MCF 10A (cell line): Measurements from ENCODE around the gene HSPBP1. TPM values are rescaled to one million over a fixed set of nuclear protein-coding genes. Genes with fewer than 3 reads are reported as not detected.

Experiments used
- BruUV-seq: library from RNA; stranded (reverse); fragments of 400-500 nt; replicated peaks from 2 replicates; lab custom pipeline; 2021; lab: Mats Ljungman, UMichigan
- CTCF ChIA-PET: fragments of 300-600 bp; sonication (Branson Sonifier 250); formaldehyde crosslinking; extraction: SDS; loops from one replicate; lab custom pipeline; 2021; ENCODE audit warnings: antibody characterized with exemption, inconsistent platforms; lab: Yijun Ruan, JAX
- POLR2A ChIA-PET: fragments of 300-600, 350-650 bp; sonication (Branson Sonifier 250); formaldehyde crosslinking; extraction: SDS; loops from one replicate; lab custom pipeline; 2020; ENCODE audit warnings: antibody characterized with exemption, inconsistent platforms; lab: Yijun Ruan, JAX
- DNase-seq: peaks from one replicate; pipeline ENCODE4 v3.0.0-alpha.2; 2018; ENCODE audit not compliant: unreplicated experiment
- H3K27ac Mint-ChIP-seq: one replicate; pipeline ENCODE4 v1.8.0; 2022; ENCODE audit warnings: mild to moderate bottlenecking, low read depth, mixed read lengths; ENCODE audit not compliant: unreplicated experiment
- H3K27me3 Mint-ChIP-seq: one replicate; pipeline ENCODE4 v1.8.0; 2022; ENCODE audit warnings: mixed read lengths; ENCODE audit not compliant: insufficient read depth, unreplicated experiment
- H3K36me3 Mint-ChIP-seq: one replicate; pipeline ENCODE4 v1.8.0; 2022; ENCODE audit warnings: mild to moderate bottlenecking, moderate library complexity, mixed read lengths; ENCODE audit not compliant: insufficient read depth, unreplicated experiment
- H3K4me1 Mint-ChIP-seq: one replicate; pipeline ENCODE4 v1.8.0; 2022; ENCODE audit warnings: mixed read lengths; ENCODE audit not compliant: insufficient read depth, unreplicated experiment
- H3K4me3 Mint-ChIP-seq: one replicate; pipeline ENCODE4 v1.8.0; 2022; ENCODE audit warnings: mild to moderate bottlenecking, moderate library complexity, mixed read lengths; ENCODE audit not compliant: unreplicated experiment
- H3K9me3 Mint-ChIP-seq: one replicate; pipeline ENCODE4 v1.8.0; 2022; ENCODE audit warnings: mixed read lengths; ENCODE audit not compliant: unreplicated experiment
- CTCF ChIP-seq: fragments of 200-600 bp; IDR thresholded peaks from one replicate; pipeline ENCODE4 v1.8.0; 2022; ENCODE audit warnings: antibody characterized with exemption, mild to moderate bottlenecking; ENCODE audit not compliant: unreplicated experiment
- intact Hi-C: fragments of 100-400 bp; cut with micrococcal nuclease; formaldehyde crosslinking; loops from 2 replicates; pipeline ENCODE4 v1.14.1; 2022
- total RNA-seq: library from RNA; stranded (reverse); gene quantifications from 2 replicates; pipeline ENCODE4 v1.2.3, GENCODE V29; 2022

Gene HSPBP1
- total RNA-seq, 1 experiment from 2014 or later, result 53.1 TPM

DNA sequence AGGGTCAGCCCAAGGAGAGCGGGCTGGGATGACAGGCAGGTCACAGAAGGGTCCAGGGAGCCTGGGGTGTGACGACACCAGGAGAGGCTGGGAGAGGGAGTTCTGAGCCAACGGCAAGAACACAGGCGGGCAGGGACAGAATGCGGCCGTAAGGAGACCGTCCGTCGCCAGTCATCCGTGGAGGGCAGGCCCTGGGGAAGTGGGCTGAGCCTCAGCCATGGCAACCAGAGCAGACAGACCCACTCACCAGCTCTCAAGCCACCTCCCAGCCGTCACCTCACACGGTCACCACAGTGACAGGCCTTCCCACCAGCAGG, 47.7 kb downstream of the HSPBP1 start:
- intact Hi-C loops, result no loop called here
- BruUV-seq, result no TSS peak
- Mint-ChIP-seq H3K4me1 (no peaks in the 10 kb centered on the region), H3K36me3 (peaks cover 56% of the 10 kb centered on the region), H3K9me3 (no peaks in the 10 kb centered on the region), H3K4me3 (no peak overlapping the region), H3K27ac (peak overlapping the region; percentile 64), H3K27me3 (no peaks in the 10 kb centered on the region)
- ChIA-PET POLR2A (no interaction called here), CTCF (no interaction called here)
- no peak for DNase-seq
- TF ChIP-seq CTCF, result no peak

DNA sequence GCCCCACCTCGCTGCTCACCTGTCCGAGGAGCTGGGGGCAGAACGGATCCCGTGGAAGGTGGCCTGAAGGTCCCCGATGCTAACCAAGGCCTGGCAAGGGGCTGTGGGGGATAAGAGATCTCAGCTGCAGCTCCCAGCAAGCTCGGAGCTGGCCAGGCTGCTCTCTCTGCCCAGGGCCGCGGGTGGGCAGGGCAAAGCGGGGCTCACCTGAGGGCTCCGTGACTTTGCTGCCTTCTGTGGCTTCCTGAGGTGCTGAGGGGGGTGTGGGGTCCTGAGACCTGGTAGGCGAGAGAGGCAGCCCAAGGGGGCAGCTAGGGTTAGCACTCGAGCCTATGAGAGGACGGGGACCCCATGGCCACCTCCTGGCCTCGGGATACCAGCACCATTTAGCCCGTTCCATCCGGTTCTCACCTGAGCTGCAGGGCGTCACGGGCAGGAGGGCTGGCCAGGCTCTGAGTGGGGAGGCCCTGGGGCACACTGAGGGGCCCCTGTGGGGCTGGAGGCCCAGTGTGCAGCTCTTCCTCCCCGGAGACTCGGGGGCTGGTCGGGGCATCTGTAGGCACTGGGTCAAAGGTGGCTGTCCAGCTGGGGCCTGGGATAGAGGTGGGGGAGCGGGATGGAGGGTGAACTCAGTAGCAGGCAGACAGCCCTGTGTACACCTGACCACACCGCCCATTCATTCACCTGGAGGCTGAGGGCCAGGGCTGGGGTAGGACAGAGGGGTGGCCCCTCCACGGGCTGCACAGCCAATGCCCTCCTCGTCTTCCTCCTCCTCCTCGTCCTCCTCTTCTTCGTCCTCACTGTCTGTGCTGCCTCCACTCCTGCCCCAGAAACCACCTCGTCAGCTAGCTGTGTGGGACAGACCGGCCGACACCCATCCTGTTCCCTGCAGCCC, 48.3 kb downstream of the HSPBP1 start:
- H3K36me3 Mint-ChIP-seq, result peaks cover 53% of the 10 kb centered on the region
- no peaks in the 10 kb centered on the region for H3K27me3 Mint-ChIP-seq
- intact Hi-C loops, result no loop called here
- no peak for TF ChIP-seq CTCF
- peak overlapping the region; percentile 64 for H3K27ac Mint-ChIP-seq
- DNase-seq, result no peak
- no peak overlapping the region for H3K4me3 Mint-ChIP-seq
- no TSS peak for BruUV-seq
- ChIA-PET CTCF (no interaction called here), POLR2A (no interaction called here)
- H3K4me1 Mint-ChIP-seq, result no peaks in the 10 kb centered on the region
- no peaks in the 10 kb centered on the region for H3K9me3 Mint-ChIP-seq

DNA sequence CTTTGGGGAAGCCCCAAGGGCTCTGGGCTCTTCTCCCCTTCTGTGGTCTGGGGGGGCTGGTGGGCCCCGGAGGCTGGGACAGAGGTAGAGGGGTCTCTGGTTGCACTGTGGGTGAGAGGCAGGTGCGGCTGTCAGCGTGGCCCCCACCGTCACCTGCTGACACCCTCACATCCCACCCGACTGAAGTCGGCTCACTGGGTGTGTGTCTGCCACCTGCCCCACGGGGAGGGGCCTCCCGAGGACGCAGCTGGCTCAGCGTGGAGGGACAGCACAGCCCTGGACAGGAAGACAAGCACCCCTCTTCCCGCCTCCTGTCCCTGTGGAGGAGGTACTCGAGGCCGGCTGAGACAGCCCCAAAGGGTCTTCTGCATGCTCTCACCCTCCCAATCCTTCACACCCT, 49.1 kb downstream of the HSPBP1 start:
- no peak overlapping the region for H3K27ac Mint-ChIP-seq
- no peaks in the 10 kb centered on the region for H3K9me3 Mint-ChIP-seq
- CTCF ChIA-PET, result no interaction called here
- POLR2A ChIA-PET, result no interaction called here
- no peak for TF ChIP-seq CTCF
- no peak for DNase-seq
- no peaks in the 10 kb centered on the region for H3K4me1 Mint-ChIP-seq
- no peak overlapping the region for H3K4me3 Mint-ChIP-seq
- peaks cover 53% of the 10 kb centered on the region for H3K36me3 Mint-ChIP-seq
- intact Hi-C loops, result no loop called here
- no peaks in the 10 kb centered on the region for H3K27me3 Mint-ChIP-seq
- BruUV-seq, result no TSS peak

- no peak for TF ChIP-seq CTCF
- Mint-ChIP-seq H3K27me3 (no peaks in the 10 kb centered on the region), H3K27ac (no peak overlapping the region), H3K9me3 (no peaks in the 10 kb centered on the region), H3K36me3 (peaks cover 56% of the 10 kb centered on the region), H3K4me3 (no peak overlapping the region), H3K4me1 (no peaks in the 10 kb centered on the region)
- POLR2A ChIA-PET, result no interaction called here
- CTCF ChIA-PET, result no interaction called here
- no TSS peak for BruUV-seq
- no peak for DNase-seq
- intact Hi-C loops, result no loop called here
These were observed 49.6 kb downstream of the HSPBP1 start for GRCh38 chr19:55230329-55230728.
